ENCODE data around the gene SGPP2.

DNA sequence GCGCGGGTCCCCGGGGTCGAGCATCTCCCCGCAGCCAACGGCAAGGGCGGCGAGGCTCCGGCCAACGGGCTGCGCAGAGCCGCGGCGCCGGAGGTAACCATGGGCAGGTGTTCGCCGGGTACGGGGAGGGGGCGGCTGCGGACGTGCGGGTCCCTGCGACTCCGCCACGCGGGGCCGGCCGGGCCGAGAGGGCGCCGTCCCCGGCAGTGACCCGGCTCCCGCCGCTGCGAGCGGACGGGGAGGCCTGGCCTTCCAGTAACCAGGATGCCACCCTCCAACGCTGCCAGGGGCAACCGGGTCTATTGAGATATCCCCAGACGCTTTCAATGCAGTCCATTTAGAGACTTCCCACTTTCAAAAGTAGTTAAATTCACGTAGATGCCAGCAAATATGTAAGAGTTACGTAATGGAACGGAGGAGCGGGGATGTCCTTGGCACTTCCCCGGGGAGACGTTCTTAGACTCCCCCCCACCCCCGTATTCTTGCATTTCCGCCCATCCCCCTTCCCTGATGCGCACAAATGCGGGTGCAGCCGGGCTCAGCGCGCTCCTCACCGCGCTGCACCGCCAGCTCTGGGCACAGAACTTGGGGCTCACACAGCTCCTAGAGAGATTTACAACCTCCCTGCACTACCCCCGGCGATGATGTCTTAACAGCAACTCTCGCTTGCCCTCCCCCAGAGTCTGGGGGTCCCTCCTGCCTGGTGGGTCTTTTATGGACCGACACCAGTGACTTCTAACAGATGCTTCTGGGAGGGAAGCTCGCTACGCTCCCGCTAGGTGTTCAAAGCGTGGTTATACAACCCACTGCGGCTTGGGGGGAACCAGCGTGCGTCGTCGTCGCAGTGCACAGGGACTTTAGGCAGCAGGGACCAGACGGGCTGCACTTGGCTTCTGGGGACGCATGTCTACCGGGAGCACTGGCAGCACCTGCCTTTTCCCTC lies 657 bp downstream of the SGPP2 start:
- TF ChIP-seq CTCF (IDR thresholded peaks at IDR 0.05) (no peak), POLR2A (IDR thresholded peaks at IDR 0.05) (no peak), EP300 (IDR thresholded peaks at IDR 0.05) (no peak)

All from ovary (tissue), 3 donors.